AG09309 (cell line): ENCODE results near the gene AATF.

Source experiments
- DNase-seq: peaks from one replicate; pipeline ENCODE4 v3.0.0-alpha.2; 2010; ENCODE audit warnings: low read depth
- H3K4me3 ChIP-seq: 2 replicates; pipeline ENCODE4 v1.5.1; 2011; ENCODE audit warnings: mild to moderate bottlenecking, low read depth, low read length, moderate library complexity; ENCODE audit not compliant: control insufficient read depth
- TF ChIP-seq, protein P1 (sequence below): IDR thresholded peaks from 2 replicates; pipeline ENCODE4 v1.5.1; 2011; ENCODE audit warnings: mild to moderate bottlenecking, low read depth, low read length, inconsistent platforms; ENCODE audit not compliant: insufficient read depth, control insufficient read depth; ENCODE audit errors: missing control alignments

AATF gene

DNA sequence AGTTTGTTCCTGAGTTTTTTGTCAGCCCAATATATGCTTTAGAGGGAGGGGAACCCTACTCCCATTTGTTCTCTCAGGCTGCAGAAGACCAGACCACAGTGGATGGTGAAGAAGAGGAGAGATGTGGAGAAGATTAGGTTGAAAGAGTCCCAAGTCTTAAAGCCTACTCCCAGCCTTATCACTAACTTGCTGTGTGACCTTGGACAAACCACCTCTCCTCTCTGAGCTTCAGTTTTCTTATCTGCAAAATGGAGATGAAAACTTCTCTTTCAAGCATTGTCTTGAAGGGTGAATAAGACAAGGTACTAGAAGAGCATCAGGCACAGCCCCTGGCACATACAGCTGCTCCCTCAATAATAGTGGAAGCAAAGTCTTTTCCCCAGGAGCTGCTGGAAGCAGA is 26.6 kb upstream of the AATF start:
- TF ChIP-seq, protein P1, sequence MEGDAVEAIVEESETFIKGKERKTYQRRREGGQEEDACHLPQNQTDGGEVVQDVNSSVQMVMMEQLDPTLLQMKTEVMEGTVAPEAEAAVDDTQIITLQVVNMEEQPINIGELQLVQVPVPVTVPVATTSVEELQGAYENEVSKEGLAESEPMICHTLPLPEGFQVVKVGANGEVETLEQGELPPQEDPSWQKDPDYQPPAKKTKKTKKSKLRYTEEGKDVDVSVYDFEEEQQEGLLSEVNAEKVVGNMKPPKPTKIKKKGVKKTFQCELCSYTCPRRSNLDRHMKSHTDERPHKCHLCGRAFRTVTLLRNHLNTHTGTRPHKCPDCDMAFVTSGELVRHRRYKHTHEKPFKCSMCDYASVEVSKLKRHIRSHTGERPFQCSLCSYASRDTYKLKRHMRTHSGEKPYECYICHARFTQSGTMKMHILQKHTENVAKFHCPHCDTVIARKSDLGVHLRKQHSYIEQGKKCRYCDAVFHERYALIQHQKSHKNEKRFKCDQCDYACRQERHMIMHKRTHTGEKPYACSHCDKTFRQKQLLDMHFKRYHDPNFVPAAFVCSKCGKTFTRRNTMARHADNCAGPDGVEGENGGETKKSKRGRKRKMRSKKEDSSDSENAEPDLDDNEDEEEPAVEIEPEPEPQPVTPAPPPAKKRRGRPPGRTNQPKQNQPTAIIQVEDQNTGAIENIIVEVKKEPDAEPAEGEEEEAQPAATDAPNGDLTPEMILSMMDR: no peak
- no peak for DNase-seq

DNA sequence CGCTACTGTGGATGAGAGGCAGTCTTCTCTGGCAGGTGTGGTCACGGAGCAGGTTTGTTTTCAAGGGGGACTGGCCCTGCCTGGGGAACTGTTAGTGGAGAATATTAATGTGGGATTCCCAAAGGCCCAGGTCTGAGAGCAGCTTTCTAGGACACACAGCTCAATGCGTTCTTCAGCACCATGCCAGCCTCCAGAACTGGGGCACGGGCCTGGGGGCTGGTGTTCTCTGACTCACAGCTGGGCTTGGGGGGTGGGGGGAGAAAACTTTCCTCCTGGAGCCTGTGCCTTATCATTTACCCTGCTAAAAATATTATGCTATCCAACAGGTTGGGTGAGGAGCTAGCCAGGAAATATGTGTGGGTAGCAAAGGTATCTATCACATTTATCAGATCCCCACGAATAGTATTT is 24.9 kb upstream of the AATF start:
- TF ChIP-seq, protein P1: no peak
- no peak for DNase-seq
- no peak overlapping the region for H3K4me3 ChIP-seq

More for the DNA sequence above, 26.6 kb upstream of the AATF start:
- no peak overlapping the region for H3K4me3 ChIP-seq

GRCh38 chr17:36926226-36926625 is 22.5 kb upstream of the AATF start:
- H3K4me3 ChIP-seq: no peak overlapping the region
- TF ChIP-seq, protein P1: no peak
- DNase-seq: no peak

DNA sequence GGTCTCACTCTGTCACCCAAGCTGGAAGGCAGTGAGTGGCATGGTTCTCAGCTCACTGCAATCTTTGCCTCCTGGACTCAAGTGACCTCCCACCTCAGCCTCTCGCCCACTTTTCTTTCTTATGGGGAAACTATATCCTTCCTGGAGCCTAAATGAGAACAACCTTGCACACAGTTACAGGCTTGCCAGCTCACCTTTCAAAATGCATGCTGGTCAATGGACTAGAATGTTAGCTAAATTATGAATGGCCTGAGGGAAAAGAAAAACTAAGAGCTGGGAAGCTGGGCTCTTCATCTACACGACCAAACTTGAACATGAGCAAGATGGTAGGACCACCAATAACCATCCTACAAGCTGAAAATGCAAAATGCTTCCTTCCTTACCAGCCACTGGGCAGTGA is 22.1 kb upstream of the AATF start:
- H3K4me3 ChIP-seq: no peak overlapping the region
- TF ChIP-seq, protein P1: no peak
- no peak for DNase-seq

DNA sequence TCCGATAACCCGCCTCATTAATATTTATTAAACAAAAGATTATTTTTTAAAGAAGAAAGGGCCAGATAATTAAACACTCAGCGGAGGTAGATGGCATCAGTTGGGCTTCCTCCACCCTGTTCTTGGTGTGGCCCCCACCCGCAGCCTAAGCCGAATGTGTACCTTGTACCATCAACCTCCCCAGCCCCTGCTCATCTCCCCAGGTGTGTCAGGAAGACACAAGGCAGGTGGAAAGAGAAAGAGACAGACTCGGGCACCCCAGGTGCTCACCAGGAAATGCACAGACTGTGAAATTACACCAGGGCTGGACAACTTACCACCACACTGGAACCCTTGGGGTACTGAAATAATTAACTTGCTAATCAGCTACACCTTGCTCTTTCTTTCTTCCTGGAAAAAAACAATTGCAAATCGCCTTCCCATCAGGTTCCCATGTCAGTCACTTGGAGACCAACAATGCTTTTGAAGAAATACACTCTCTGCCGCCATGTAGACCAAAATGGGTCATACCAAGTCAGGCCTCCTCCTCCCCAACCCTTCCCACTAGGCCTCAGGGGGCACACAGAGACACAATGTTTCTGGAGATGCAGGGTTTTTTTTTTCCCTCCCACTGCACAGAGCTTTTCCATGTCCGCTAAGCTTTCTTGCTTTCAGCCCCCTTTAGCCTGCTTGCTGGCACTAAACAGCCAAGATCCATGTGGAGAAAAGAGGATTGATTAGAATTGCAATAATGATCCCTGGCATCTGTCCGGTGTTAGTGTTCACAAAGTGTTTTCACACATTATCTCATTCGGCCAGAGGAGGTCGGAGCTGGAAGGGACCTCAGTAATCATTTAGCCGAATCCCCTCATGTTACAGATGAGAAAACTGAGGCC is 20.0 kb upstream of the AATF start:
- H3K4me3 ChIP-seq: no peak overlapping the region
- TF ChIP-seq, protein P1: no peak
- no peak for DNase-seq

GRCh38 chr17:36929851-36930582 is 18.7 kb upstream of the AATF start:
- TF ChIP-seq, protein P1: no peak
- no peak overlapping the region for H3K4me3 ChIP-seq
- no peak for DNase-seq
